Measurements from ENCODE around the gene C16orf78.

The C16orf78 gene, protein sequence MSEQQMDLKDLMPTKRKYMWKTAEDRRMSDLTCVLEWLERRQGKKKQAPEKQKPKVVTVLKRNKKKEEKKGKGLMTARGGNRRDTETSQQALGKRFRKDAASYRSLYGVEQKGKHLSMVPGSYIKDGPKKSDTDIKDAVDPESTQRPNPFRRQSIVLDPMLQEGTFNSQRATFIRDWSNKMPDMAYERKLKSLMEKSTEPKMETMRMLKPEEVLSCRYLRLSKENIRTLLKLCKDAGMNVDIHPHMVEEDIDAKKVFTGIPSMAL

DNA sequence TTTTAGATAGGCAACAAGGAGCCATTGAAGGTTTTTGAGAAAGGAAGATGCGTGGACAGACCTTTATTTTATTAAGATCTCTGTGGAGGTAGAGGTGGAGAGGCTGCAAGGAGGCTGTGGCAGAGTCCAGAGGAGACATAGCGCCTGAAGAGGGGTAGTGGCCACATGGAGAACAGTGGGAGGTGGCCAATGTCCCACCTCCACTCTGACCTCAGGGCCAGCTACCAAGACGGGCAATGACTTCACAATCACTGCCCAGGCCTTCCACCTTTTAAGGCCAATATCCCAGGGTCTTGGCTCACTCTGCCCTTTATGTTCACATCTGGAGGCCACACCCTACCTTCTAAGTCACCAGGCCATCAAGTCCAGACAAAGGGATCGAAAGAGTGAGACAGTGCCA lies at the start of gene C16orf78:
C16orf78 (plus strand) TSS at position 301 of the 400 bp plus-strand sequence. CDS start 136 bp downstream, outside the sequence.
- no peak for DNase-seq

DNA sequence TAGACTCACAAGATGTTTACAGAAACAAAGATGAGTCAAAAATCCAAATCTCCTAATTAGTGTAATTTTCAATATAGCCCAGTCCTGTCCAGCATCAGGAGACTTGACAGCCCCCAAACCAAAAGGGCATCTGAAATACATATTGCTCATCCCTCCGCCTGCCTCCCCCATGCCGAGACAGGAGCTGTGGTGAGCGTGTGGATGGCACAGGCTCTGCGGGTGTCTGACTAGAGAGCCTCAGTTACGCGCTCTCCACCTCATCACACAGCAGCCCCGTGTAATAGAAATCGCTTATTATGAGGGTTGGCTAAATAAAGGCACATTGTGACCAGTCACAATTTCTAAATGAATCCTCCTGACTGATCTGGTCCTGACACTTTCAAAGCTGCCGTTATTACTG lies 48.9 kb upstream of the C16orf78 start:
- DNase-seq: no peak

DNA sequence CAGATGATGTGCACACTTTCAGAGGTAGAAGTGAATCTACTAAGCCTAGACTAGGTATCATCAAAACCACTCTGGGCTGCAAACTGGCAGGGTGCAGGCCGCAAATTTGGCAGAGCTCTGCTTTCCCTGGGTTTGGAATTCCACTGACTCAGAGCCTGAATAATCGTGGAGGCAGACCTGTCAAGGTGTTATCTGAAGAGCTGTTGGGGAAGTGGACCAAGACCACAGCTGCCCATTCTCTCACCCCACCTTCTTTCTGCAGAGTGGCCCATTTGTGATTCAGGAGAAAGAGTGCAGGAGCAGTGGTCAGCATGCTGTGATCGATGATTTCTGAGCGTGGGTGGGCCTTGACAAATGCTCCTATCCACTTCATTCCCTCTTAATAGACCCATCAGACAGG lies 46.1 kb upstream of the C16orf78 start:
- no peak for DNase-seq

DNA sequence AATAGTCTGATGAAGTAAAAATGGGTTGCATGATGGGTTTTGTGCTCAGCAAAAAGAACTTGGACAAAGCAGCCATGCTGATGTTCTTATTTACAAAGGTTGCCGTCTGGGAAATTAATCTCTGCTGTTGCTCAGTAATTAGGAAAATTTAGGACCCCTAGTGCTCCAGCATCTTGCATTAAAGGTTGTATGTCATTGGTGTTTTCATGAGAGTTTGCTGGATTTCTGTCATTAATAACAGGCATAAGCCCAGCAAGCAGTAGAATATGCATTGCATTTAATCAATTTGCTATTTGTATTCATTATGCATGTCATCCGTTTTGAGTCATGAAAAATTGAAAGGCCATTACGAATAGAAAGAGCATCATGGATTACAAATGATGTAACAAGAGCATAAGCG lies 45.3 kb upstream of the C16orf78 start:
- no peak for DNase-seq

DNA sequence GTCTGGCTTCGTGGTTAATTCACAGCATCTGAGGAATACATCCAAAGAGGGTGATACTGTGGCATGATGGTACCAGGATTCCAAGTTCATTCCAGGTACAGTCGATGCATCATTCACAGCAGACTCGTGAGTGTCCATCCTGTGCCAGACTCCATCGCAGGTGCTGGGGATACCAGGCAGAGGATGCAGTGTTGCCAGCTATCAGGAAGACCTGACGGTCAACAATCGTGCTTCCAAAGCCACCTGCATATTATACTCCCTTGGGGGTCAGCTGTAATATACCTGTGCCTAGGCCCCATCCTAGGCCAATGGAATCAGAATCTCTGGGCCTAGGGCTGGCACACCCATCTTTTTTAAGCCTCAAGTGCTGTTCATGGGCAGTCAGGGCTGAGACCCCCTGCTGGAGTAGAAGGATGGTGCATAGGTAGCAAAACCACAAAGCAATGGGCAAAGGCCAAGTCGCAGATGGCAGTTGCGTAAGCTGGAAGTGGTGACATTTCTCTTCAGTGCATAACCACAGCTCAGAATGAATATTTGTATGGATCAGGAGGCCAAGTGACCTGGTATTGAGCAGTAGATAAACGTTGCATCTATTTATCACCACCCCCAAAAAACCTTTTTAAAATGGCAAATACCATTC lies 42.9 kb upstream of the C16orf78 start:
- no peak for DNase-seq

DNA sequence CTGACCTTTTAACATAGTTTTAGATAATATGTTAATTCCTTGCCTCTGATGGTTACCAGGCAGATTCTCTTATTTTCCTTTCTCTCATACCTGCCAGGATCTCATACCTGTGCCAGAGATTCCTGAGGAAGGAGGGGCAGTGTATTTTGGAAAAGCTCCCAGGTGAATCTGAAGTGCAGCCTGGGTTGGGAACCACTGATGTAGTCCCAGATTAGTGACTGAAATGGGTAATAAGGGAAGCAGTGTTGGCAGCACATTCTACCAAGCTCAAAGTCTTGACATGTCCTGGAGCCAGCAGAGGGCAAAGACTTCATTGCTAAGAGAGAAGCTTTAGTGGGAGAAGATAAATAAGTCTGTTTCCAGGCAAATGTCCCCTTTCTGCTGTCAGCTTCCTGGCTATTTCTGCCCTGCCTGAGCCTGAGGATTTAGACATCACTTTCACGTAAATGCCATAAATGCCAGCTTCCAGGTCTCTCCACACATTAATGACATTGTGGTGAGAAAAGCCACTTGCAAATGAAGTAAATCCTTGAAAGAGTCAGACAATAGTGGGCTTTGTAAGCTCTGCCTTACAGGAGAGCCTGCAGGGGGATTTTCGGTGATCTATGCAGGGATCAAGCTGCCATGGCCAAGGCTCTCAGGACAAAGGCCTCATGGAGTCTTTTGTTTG lies 40.9 kb upstream of the C16orf78 start:
- no peak for DNase-seq

DNA sequence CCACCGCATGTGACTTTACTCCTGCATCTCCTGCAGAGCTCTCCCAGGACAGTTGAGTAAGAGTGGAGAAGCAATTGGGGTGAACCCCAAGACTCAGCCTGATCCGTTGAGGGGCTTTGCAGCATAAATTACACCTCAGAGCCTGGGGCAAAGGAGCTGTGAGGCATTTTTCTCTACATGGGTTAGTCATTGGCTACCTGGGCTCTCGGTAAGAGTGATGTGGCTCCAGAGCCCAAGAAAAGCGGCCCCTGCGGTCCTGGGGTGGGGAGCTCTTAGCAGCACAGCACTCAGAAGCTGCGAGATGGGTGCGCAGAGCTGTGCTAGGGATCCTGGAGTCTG lies 40.4 kb upstream of the C16orf78 start:
- no peak for DNase-seq

DNA sequence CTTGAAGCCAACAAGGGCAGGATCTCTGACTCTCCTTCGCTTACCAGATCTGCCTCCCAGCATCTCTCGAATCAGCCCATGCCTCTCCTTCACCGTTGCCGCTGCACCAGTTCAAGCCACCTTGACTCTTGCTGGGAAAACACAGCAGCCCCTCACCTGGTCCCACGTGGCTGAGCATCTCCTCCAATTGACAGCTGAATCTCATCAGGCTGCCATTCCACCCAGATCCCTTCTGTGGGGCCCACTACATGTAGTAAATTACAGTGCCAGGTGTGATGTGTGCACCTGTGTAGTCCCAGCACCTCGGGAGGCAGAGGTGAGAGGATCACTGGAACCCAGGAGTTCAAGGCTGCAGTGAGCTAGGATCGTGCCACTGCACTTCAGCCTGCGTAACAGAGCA lies 37.8 kb upstream of the C16orf78 start:
- no peak for DNase-seq

DNA sequence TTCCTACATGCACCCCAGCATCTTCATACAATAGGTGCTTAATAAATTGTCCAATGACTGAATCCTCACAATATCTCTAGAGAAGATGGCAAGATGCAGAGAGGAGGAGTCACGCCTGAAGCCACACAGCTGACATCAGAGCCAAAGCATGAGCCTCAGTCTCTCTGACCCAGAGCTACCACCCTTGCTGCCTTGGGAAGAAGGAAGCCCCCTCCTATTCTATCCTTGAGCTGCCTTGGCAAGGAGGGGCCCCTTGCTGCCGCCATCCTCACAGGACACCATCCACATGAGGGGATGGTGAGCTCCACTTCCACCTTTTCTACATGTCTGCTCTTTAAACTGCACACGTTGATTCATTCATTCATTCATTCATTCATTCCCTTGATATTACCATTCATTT lies 37.0 kb upstream of the C16orf78 start:
- DNase-seq: no peak

DNA sequence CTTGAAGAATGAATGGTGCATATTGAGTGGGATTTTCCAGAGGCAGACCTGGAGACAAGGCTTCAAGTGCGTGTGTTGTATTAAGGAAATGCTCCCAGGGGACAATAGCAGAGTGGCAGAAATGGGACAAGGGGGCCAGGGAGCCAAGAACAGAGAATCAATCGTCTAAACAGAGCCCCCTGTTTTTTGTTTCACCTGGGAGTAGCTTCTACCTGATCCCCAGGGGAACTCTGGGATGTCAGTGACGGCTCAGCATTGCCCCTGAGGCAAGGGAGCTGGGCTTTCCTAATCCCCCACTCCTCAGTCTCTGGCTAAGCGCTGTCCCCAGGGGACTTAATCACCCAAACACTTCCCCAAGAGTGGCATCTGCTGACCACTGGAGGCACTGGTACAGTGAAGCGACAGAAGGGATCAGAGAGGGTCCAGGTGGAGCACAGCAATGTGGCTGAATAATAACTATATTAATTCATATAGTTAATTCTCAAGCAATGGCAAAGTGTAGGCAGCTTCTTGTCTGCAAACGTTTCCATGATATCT lies 35.7 kb upstream of the C16orf78 start:
- DNase-seq: no peak

DNA sequence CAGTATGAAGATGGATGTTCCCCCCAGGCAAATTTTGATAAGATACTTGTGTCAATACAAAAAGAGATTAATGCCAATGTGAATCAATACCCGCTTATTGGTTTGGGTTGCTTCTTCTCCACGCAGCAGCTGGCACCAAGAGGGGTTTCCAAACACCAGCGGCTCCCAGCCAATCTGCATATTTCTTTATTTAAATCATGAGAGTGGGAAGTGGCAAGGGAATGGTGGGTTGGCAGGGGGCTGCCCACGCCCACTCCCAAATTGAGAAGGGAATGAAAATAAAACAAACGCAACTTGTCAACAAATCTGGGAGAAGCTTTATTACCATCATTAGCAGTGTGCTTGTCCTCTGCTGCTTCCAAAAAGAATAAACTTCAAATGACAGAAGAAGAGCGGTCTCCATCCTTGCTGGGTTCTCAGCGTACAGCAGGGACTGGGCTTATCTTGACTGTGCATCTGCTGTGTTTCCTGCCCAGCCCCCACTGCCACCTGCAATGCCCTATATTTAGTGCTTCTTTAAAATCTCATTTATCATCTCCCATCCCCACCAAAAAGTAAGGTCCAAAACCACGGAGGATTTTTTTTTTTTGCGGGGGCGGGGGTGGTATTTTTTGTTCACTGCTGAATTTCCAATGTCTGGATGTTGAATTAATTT lies 34.9 kb upstream of the C16orf78 start:
- no peak for DNase-seq

DNA sequence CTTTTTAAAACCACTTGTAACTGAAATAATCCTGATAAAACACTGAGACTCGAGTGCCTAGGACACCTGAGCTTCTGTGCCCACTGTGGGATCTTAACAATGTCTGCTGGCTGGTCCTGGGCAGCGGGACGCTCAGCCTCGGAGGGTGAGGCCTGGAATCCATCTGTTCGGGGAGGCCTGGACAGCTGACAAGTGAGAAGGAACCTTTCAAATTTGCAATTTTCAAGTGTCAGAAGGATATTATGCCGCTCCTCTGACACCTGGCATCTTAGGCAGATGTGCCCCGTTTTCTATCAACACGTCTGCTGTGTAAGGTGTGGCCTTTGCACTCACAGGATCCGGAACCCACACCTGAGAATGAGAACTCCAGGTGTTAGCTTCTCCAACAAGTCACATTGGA lies 33.1 kb upstream of the C16orf78 start:
- DNase-seq: no peak

DNA sequence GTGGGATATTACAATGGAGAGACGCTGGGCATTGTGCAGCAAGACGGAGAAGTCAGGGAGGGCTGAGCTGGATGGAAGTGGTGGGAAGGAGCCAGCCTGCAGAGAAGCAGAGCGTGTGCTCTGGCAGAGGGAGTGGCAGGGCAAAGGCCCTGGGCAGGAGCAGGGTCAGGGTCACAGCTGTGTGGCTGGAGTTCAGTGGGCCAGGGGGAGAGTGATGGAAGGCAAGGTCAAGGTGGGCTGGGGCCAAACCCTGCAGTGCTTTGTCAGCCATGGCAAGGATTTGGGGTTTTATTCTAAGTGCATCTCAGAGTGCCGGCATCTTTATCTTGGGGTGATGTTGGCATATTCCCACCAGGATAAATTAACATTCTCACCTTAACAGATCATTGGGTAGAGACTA lies 31.9 kb upstream of the C16orf78 start:
- no peak for DNase-seq

DNA sequence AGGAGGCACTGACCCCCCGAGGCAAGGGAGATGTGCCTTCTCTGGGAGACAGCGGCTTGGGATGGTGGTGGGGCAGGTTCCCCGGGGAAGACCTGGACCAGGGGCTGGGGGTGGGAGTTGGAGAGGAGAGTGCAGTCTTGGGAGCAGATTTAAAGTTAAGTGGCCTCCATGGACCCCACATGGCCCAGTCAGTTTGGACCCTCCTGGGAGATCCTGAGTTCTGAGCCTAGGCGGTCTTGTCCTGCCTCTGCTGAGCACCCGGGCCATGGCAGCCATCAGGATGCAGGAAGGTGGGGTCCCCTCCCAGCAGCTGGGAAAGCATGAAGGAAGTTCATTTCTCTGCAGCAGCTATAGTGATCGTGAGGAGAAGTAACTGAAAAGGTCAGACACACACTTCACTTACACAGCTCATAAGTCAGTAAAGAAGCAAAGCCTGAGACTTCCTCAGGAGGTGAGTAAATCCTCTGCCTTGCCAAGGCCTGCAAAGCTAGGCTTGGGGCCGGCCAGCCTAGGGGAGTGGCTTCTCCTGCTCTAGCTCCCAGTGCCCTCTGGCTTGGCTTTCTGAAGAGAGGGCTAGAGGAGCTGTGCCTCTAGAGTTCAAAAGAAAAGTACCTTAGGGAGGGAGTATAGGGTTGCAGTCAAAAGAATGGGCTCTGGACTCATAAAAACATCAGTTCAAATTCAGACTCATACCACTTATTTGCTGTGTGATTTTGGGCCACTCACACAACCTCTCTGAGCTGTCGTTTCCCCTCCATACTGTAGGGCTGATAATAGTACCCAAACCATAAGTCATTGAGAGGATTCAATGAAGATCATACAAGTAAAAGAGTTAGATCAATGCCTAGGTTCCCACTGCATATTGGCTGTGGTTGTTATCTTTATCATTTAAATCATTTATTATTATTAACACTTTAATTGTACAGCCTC lies 31.0 kb upstream of the C16orf78 start:
- no peak for DNase-seq

DNA sequence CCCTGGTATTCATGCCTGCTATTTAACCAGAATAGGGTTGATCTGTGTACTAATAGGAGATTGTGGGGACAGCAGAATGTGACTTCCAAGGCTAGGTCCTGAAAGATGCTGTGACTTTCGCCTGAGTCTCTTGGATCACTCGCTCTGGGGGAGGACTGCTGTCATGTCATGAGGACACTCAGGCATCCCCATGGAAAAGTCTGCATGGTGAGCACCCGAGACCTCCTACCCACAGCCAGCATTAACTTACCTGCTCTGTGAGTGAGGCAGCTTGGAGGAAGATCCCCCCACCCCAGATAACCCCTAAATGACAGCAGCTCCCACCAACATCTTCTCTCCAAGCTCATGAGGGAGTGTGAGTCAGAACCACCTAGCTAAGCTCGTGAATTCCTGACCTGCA lies 30.3 kb upstream of the C16orf78 start:
- no peak for DNase-seq

DNA sequence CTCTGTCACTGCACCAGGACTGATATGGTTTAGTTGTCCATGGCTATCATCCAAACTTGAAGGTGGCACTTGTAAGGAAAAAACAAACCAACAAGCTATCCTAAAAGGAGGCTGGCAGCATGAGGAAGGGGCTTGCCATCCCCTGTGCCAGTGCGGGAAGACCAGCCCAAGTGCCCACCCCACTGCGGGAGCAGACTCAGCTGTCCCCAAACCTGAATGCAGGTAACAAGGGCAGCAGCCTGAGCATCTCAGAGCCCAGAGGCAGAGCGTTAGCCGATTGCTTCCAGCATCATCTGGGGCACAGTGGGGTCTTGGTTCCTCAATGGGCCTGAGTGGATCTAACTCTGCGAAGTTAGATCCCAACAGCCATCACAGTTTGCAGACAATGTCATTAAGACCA lies 29.2 kb upstream of the C16orf78 start:
- DNase-seq: no peak

DNA sequence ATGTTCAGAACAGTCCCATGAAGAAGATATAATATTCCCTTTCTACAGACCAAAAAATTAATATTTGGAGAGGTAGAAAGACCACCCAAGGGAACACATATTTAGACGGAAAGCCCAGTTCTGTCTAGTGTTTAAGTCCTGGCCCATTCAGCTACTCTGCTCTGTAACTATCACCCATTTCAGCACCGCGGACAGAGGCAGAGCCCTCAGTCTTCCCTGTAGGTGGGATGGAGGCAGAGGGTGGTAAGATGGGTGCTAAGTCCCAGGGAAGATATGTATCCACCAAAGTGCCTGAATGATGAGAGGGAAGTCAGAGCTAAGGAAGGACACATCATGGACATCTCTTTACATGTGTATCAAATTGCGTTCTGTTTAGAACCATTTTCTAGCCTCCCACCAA lies 27.8 kb upstream of the C16orf78 start:
- DNase-seq: no peak

DNA sequence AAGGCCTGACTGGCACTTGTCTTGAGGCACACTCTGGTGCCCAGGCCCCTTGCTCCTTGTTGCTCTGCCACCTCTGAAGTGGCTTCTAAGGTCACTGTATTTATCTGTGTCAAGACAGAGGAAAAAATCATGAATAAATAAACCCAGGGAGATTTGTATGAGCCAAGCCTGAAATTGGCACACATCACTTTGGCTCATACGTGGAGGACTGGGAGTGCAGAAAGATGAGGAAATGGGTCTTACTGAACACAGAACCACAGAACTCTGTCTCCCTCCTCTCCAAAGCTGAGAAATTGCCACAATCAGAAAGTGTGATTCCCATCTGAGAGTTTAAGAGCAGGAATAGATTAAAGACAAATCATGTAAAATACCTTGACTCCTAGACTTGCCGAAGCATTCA lies 27.1 kb upstream of the C16orf78 start:
- no peak for DNase-seq

DNA sequence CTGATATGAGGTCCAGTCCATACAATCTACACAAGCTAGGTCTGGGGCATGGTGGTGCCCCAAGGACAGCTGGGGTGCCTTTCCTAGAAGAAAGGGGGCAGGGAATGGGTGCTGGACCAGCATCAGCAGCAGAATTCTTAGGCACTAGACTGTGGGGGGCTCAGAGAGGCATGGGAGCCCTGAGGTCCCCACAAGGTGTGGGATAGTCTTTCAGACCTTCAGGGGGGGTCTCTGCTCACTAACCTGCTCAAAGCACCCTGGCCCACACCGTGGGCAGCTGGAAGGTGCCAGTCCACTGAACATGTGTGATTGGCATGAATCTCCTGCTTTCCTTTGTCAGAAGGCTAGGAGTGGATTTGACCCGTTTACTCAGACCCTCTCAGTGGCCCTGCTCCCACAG lies 26.1 kb upstream of the C16orf78 start:
- no peak for DNase-seq

DNA sequence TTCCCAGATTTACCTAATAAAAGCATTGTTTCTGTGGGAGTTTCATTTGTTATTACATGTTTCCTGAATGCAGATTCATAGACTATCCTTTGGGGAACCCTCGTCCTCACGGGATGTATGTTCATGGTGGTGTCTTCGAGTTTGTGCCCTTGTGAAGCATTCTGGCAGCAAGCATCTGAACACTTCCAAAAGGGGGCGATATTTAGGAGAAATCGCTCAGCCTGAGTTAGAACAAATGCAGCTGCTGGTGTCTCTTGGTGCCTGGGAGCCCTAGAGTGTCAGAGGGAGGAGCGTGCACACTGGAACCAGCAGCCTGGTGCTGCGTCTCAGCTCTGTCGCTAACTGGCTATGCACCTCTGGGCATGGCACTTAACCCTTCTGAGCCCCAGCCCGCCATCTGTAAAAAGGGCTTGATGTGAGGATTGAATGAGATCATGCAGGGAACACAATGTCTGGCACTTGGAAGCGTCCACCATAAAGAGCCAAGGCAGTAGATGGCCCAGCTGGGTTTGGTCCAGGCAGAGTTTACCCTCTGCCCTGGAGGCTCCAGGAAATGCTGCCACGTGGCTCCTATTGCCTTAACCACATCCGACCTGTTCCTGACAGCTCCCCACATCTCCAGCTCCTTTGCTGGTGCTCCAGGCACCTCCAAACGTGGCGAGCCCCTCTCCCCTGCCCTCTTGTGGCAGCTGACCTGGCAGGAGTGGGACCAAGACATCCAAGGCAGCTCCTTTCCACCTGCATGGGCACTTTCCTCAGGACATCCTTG lies 25.0 kb upstream of the C16orf78 start:
- no peak for DNase-seq

DNA sequence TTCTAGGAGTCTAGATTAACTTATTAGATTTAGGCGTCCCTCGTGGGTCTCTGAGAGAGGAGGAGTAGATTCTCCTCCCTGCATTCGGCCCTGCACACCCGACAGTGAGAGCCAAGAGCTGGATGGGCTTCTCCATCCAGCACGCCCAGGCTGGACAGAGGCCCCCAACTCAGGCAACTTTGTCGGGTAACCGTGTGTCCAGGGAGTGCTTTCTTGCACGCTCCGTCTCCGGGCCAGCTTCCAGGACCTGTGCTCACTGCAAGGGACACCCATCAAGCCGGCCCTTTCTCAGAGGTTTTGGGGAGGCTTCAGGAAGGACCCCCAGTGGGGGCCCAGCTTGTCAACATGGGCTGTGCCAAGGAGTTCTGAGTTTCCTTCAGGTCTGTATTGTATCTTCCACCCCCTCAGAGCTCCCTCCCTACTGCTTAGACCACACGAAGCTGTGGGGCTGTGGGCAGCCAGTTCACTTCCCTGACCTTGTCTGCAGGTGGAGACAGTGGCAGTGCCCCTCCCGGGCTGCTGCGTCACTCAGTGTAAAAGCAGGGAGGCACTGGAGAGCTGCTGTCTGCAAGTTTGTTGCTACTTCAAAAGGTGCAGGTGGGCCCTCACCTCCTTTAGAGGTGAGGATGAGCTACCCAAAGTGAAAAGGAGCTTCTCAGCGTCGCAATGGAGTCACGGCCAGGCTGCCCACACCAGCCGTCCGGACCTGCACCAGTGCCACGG lies 24.0 kb upstream of the C16orf78 start:
- no peak for DNase-seq

Data from SHP77 (cell line).